ENCODE results near the gene MT4. TPM values are rescaled to one million over a fixed set of nuclear protein-coding genes. Genes with fewer than 3 reads are reported as not detected.

Gene MT4
- total RNA-seq, 4 donors from 2014 or later: not detected

DNA sequence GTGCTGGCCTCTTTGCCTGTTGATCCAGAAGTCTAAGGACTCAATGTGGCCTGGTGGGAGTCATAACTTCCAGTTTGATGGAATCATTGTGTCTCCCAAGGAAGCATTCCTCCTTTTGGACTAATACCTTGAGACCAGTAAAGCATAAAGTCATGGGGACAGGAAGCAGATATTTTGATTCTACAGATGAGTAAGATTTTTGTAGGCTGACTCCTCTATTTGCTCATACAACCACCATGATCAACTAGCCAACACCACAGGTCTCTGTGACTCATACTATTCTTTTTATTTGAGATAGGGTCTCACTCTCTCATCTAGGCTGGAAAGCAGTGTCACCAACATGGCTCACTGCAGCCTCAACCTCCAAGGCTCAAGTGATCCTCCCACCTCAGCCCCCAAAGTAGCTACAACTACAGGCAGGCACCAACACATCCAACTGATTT is 49.7 kb downstream of the MT4 start:
- H3K27me3 ChIP-seq: no peaks in the 10 kb centered on the region
- TF ChIP-seq, protein P1, sequence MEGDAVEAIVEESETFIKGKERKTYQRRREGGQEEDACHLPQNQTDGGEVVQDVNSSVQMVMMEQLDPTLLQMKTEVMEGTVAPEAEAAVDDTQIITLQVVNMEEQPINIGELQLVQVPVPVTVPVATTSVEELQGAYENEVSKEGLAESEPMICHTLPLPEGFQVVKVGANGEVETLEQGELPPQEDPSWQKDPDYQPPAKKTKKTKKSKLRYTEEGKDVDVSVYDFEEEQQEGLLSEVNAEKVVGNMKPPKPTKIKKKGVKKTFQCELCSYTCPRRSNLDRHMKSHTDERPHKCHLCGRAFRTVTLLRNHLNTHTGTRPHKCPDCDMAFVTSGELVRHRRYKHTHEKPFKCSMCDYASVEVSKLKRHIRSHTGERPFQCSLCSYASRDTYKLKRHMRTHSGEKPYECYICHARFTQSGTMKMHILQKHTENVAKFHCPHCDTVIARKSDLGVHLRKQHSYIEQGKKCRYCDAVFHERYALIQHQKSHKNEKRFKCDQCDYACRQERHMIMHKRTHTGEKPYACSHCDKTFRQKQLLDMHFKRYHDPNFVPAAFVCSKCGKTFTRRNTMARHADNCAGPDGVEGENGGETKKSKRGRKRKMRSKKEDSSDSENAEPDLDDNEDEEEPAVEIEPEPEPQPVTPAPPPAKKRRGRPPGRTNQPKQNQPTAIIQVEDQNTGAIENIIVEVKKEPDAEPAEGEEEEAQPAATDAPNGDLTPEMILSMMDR (IDR thresholded peaks at IDR 0.05): no peak
- no peak for TF ChIP-seq POLR2A (IDR thresholded peaks at IDR 0.05)
- no peaks in the 10 kb centered on the region for H3K36me3 ChIP-seq
- H3K9me3 ChIP-seq: no peaks in the 10 kb centered on the region
- H3K4me1 ChIP-seq: peaks cover 6 to 7% of the 10 kb centered on the region in 2 donors
- DNase-seq: no peak
- intact Hi-C loops (cut with DNase I; ENCODE audit: low total_unique reads): no loop called here
- H3K27ac ChIP-seq: no peak overlapping the region
- H3K4me3 ChIP-seq: no peak overlapping the region

DNA sequence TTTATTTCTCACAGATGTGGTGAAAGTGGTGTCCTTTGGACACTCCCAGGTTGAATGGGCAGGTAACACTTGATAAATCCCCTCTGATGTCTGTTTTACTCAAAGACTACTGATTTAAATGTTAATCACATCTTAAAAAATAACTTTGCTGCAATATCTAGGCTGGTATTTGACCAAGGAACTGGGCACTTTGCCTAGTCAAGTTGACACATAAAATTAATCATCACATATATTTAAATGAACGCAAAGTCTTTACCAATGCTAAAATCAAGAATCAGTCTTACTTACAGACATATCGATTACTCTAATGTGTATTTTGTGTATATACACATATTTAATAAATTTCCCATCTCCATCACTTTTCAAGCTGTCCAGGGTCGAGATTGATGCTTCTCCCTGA is 50.5 kb downstream of the MT4 start:
- Histone ChIP-seq H3K4me3 (no peak overlapping the region), H3K27ac (no peak overlapping the region), H3K9me3 (no peaks in the 10 kb centered on the region), H3K36me3 (no peaks in the 10 kb centered on the region), H3K4me1 (peaks cover 3 to 6% of the 10 kb centered on the region in 2 donors), H3K27me3 (no peaks in the 10 kb centered on the region)
- no peak for TF ChIP-seq POLR2A (IDR thresholded peaks at IDR 0.05)
- TF ChIP-seq, protein P1 (IDR thresholded peaks at IDR 0.05): no peak
- intact Hi-C loops (cut with DNase I; ENCODE audit: low total_unique reads): no loop called here
- no peak for DNase-seq

DNA sequence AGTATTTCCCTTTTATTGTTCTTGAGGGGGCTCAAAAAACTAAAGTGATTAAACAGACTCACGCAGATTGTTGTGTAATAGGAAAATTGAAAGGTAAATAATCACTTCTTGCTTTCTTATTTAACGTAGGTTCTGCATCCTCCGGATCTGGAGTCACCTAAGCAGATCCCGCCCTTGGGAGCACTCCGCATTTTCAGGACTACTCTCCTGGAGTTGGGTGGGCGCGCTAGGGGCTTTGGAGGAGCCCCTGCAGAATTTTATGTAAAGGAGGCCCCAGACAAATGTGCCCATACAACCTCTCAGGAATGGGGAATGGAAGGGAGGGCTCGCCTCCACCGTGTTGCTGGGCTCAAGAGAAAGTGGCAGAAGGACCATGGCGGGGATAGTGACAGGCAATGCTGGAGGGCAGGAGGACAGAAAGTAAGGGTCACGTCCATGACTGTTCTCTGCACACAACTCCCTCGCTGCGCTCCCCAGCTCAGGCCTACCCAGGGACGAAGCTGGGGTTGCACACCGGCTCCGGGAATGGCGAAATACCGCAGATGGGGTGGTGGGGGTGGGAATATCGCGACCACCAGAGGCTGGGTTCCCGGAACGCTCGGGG is 51.8 kb downstream of the MT4 start:
- Histone ChIP-seq H3K4me3 (peak overlapping the region; percentile 4 to 31), H3K27me3 (no peaks in the 10 kb centered on the region), H3K9me3 (no peaks in the 10 kb centered on the region), H3K27ac (no peak overlapping the region), H3K4me1 (peaks cover 0 to 6% of the 10 kb centered on the region in 2 donors), H3K36me3 (no peaks in the 10 kb centered on the region)
- intact Hi-C loops (cut with DNase I; ENCODE audit: low total_unique reads): no loop called here
- no peak for TF ChIP-seq POLR2A (IDR thresholded peaks at IDR 0.05)
- TF ChIP-seq, protein P1 (IDR thresholded peaks at IDR 0.05): no peak
- DNase-seq: no peak

DNA sequence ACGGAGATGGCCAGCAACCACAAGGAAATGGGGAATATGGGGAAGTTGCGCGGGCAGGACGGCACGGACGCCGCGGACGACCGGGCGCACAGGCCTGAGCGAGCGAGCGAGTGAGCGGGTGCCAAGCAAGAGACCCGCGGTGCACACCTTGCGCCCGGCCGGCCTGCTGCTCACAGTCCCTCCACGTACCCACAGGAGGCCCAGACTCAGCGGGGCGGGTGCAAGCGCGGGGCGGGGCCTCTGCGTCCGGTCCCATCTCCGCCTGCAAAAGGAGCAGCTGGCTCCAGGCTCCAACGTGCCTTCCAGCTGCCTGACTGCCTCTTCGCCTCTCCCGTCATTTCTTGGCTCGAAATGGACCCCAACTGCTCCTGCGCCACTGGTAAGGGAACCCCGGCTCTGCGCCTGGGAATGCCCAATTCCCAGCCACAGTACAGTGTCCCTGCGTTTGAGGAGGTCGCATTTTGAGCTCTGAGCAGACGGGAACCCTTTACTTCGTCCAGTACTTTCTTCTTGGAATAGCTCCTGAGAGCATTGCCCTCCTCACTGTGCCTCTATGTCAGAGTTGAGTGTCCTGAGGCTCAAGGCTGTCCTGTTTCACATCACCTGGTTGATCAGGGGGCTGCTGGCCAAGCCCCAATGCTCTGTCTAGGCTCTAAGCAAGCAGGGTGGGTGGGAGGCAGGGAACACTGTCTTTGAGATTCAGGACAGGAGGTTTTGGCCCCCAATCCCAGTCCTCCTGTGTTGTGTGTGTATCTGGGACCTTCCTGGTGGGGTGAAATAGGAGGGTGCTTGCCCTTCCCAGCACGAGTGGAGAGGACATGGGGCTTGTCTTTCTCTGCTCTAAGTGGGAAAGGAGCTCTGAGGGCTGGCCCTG is 52.6 kb downstream of the MT4 start:
- H3K27ac ChIP-seq: peak overlapping the region in 1 of 2 donors; percentile 3
- intact Hi-C loops (cut with DNase I; ENCODE audit: low total_unique reads): no loop called here
- no peaks in the 10 kb centered on the region for H3K9me3 ChIP-seq
- no peaks in the 10 kb centered on the region for H3K27me3 ChIP-seq
- TF ChIP-seq, protein P1 (IDR thresholded peaks at IDR 0.05): peak in 1 of 4 experiments; percentile 17
- TF ChIP-seq POLR2A (IDR thresholded peaks at IDR 0.05): no peak
- DNase-seq: peak; percentile 65 to 75
- peak overlapping the region; percentile 4 to 31 for H3K4me3 ChIP-seq
- no peaks in the 10 kb centered on the region for H3K36me3 ChIP-seq
- H3K4me1 ChIP-seq: peaks cover 0 to 6% of the 10 kb centered on the region in 2 donors

DNA sequence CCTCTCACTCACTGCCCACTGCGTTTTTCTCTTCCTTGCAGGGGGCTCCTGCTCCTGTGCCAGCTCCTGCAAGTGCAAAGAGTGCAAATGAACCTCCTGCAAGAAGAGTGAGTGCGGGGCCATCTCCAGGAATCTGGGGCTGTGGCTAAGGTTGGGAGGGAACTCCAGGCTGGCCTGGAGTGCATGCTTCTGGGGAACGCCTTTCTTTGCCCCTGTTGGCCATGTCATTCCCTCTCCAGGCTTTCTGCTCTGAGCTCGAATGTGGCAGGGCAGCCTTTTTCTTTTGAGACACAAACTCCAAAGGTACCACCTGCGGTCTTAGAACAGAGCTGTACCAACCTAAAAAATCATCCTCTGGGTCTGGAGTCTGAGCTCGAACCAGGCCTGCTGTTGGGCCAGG is 53.3 kb downstream of the MT4 start:
- no peaks in the 10 kb centered on the region for H3K36me3 ChIP-seq
- H3K9me3 ChIP-seq: no peaks in the 10 kb centered on the region
- TF ChIP-seq POLR2A (IDR thresholded peaks at IDR 0.05): no peak
- TF ChIP-seq, protein P1 (IDR thresholded peaks at IDR 0.05): no peak
- no peak for DNase-seq
- H3K27ac ChIP-seq: no peak overlapping the region
- H3K4me1 ChIP-seq: peaks cover 0 to 6% of the 10 kb centered on the region in 2 donors
- H3K4me3 ChIP-seq: no peak overlapping the region
- H3K27me3 ChIP-seq: no peaks in the 10 kb centered on the region
- intact Hi-C loops (cut with DNase I; ENCODE audit: low total_unique reads): no loop called here

Data from uterus (tissue), 4 donors.